Testis (tissue), 2 donors: Measurements from ENCODE around the gene MPDU1.
"Not testable (repeated sequence)": the region's sequence is repeated elsewhere in the genome, so short reads cannot be mapped to it uniquely, and the experiment has no call there.

Source experiments
- POLR2A ChIP-seq: fragments of 450-650 bp; IDR thresholded peaks from one replicate; pipeline ENCODE4 v1.6.1; 2017; ENCODE audit warnings: antibody characterized with exemption, mild to moderate bottlenecking, moderate library complexity
- TF ChIP-seq, protein P1 (sequence below), 3 experiments: fragments of 450-650 bp in 2 of 3; fragments of 200-600 bp in 1 of 3; sonication (generic) in 1 of 3; IDR thresholded peaks; one replicate each; pipeline ENCODE4 v1.5.1; 2016 to 2019; ENCODE audit warnings: antibody characterized with exemption in 3 of 3, mild to moderate bottlenecking in 2 of 3, moderate library complexity in 1 of 3

DNA sequence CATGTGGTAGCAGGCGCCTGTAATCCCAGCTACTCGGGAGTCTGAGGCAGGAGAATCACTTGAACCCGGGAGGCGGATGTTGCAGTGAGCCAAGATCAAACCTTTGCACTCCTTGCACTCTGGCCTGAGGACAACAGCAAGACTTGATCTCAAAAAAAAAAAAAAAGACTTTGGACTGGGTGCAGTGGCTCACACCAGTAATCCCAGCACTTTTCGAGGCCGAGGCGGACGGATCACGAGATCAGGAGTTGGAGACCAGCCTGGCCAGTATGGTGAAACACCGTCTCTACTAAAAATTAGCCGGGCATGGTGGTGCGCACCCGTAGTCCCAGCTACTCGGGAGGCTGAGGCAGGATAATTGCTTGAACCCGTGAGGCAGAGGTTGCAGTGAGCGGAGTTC lies 42.1 kb downstream of the MPDU1 start:
- TF ChIP-seq POLR2A: not testable (repeated sequence)
- TF ChIP-seq, protein P1, sequence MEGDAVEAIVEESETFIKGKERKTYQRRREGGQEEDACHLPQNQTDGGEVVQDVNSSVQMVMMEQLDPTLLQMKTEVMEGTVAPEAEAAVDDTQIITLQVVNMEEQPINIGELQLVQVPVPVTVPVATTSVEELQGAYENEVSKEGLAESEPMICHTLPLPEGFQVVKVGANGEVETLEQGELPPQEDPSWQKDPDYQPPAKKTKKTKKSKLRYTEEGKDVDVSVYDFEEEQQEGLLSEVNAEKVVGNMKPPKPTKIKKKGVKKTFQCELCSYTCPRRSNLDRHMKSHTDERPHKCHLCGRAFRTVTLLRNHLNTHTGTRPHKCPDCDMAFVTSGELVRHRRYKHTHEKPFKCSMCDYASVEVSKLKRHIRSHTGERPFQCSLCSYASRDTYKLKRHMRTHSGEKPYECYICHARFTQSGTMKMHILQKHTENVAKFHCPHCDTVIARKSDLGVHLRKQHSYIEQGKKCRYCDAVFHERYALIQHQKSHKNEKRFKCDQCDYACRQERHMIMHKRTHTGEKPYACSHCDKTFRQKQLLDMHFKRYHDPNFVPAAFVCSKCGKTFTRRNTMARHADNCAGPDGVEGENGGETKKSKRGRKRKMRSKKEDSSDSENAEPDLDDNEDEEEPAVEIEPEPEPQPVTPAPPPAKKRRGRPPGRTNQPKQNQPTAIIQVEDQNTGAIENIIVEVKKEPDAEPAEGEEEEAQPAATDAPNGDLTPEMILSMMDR (IDR thresholded peaks at IDR 0.05): not testable (repeated sequence)
